IPS-20b (cell line): ENCODE measurements around the gene SPPL2B.
"Not testable (repeated sequence)": the region's sequence is repeated elsewhere in the genome, so short reads cannot be mapped to it uniquely, and the experiment has no call there.

Experiments used
- H3K27ac ChIP-seq: one replicate; pipeline ENCODE4 v1.5.1; 2013; ENCODE audit warnings: low read length
- H3K27me3 ChIP-seq: 2 replicates; pipeline ENCODE4 v1.6.1; 2013; ENCODE audit warnings: mild to moderate bottlenecking, low read length, inconsistent platforms; ENCODE audit not compliant: insufficient read depth
- H3K36me3 ChIP-seq: 2 replicates; pipeline ENCODE4 v1.6.1; 2013; ENCODE audit warnings: low read depth, mild to moderate bottlenecking, inconsistent platforms, low read length, moderate library complexity; ENCODE audit not compliant: insufficient read depth
- H3K4me1 ChIP-seq: 2 replicates; pipeline ENCODE4 v1.6.1; 2013; ENCODE audit warnings: mild to moderate bottlenecking, control low read depth, inconsistent platforms, low read length, moderate library complexity; ENCODE audit not compliant: insufficient read depth
- H3K4me3 ChIP-seq: 2 replicates; pipeline ENCODE4 v1.5.1; 2013; ENCODE audit warnings: mild to moderate bottlenecking, low read length, inconsistent platforms
- H3K9ac ChIP-seq: 2 replicates; pipeline ENCODE4 v1.6.1; 2013; ENCODE audit warnings: low read depth, mild to moderate bottlenecking, inconsistent platforms, low read length, moderate library complexity
- H3K9me3 ChIP-seq: 2 replicates; pipeline ENCODE4 v1.6.1; 2013; ENCODE audit warnings: mild to moderate bottlenecking, low read depth, low read length, inconsistent platforms; ENCODE audit not compliant: insufficient read depth

Gene SPPL2B

GRCh38 chr19:2342656-2343288 lies 14.3 kb downstream of the SPPL2B start:
- Histone ChIP-seq H3K27ac (no peak overlapping the region), H3K9ac (no peak overlapping the region), H3K4me1 (no peaks in the 10 kb centered on the region), H3K4me3 (no peak overlapping the region), H3K27me3 (no peaks in the 10 kb centered on the region), H3K36me3 (peaks cover 15% of the 10 kb centered on the region; the same call in 1 of the 2 replicates), H3K9me3 (no peaks in the 10 kb centered on the region)

GRCh38 chr19:2343289-2343982 lies 15.0 kb downstream of the SPPL2B start:
- Histone ChIP-seq H3K27ac (no peak overlapping the region), H3K9me3 (no peaks in the 10 kb centered on the region), H3K4me1 (no peaks in the 10 kb centered on the region), H3K4me3 (no peak overlapping the region), H3K36me3 (peaks cover 15% of the 10 kb centered on the region; the same call in 1 of the 2 replicates), H3K27me3 (no peaks in the 10 kb centered on the region), H3K9ac (no peak overlapping the region)

- Histone ChIP-seq H3K36me3 (peaks cover 15% of the 10 kb centered on the region; the same call in 1 of the 2 replicates), H3K9me3 (no peaks in the 10 kb centered on the region), H3K4me3 (no peak overlapping the region), H3K27ac (no peak overlapping the region), H3K9ac (no peak overlapping the region), H3K4me1 (no peaks in the 10 kb centered on the region), H3K27me3 (no peaks in the 10 kb centered on the region)
These were observed 15.9 kb downstream of the SPPL2B start for GRCh38 chr19:2344381-2344870.

GRCh38 chr19:2345076-2345475 lies 16.6 kb downstream of the SPPL2B start:
- Histone ChIP-seq H3K4me1 (no peaks in the 10 kb centered on the region), H3K4me3 (no peak overlapping the region), H3K36me3 (peaks cover 19% of the 10 kb centered on the region; the same call in 1 of the 2 replicates), H3K9ac (no peak overlapping the region), H3K9me3 (no peaks in the 10 kb centered on the region), H3K27ac (no peak overlapping the region), H3K27me3 (no peaks in the 10 kb centered on the region)

GRCh38 chr19:2345794-2346663 lies 17.5 kb downstream of the SPPL2B start:
- Histone ChIP-seq H3K36me3 (peaks cover 22% of the 10 kb centered on the region), H3K27ac (no peak overlapping the region)

GRCh38 chr19:2349818-2350217 lies 21.3 kb downstream of the SPPL2B start:
- not testable (repeated sequence) for H3K9me3 ChIP-seq, H3K27ac ChIP-seq, H3K4me1 ChIP-seq, H3K4me3 ChIP-seq, H3K9ac ChIP-seq, H3K27me3 ChIP-seq
- H3K36me3 ChIP-seq: peaks cover 14% of the 10 kb centered on the region

More at GRCh38 chr19:2345794-2346663, 17.5 kb downstream of the SPPL2B start:
- H3K9me3 ChIP-seq: no peaks in the 10 kb centered on the region
- no peaks in the 10 kb centered on the region for H3K27me3 ChIP-seq
- no peaks in the 10 kb centered on the region for H3K4me1 ChIP-seq
- H3K4me3 ChIP-seq: no peak overlapping the region
- no peak overlapping the region for H3K9ac ChIP-seq

- no peaks in the 10 kb centered on the region for H3K4me1 ChIP-seq
- H3K9ac ChIP-seq: no peak overlapping the region
- no peak overlapping the region for H3K4me3 ChIP-seq
- no peak overlapping the region for H3K27ac ChIP-seq
- H3K27me3 ChIP-seq: no peaks in the 10 kb centered on the region
- H3K36me3 ChIP-seq: peaks cover 14% of the 10 kb centered on the region
- no peaks in the 10 kb centered on the region for H3K9me3 ChIP-seq
These were observed 22.2 kb downstream of the SPPL2B start for GRCh38 chr19:2350656-2351055.

GRCh38 chr19:2351591-2351990 lies 23.1 kb downstream of the SPPL2B start:
- Histone ChIP-seq H3K4me3 (no peak overlapping the region), H3K36me3 (peaks cover 11% of the 10 kb centered on the region), H3K27me3 (no peaks in the 10 kb centered on the region), H3K9me3 (no peaks in the 10 kb centered on the region), H3K9ac (no peak overlapping the region), H3K4me1 (no peaks in the 10 kb centered on the region), H3K27ac (no peak overlapping the region)

GRCh38 chr19:2352121-2352520 lies 23.6 kb downstream of the SPPL2B start:
- Histone ChIP-seq H3K27ac (no peak overlapping the region), H3K4me3 (no peak overlapping the region), H3K9me3 (no peaks in the 10 kb centered on the region), H3K4me1 (no peaks in the 10 kb centered on the region), H3K36me3 (peaks cover 7% of the 10 kb centered on the region), H3K9ac (no peak overlapping the region), H3K27me3 (no peaks in the 10 kb centered on the region)

GRCh38 chr19:2353159-2353886 lies 24.8 kb downstream of the SPPL2B start:
- Histone ChIP-seq H3K36me3 (peaks cover 7% of the 10 kb centered on the region), H3K9me3 (no peaks in the 10 kb centered on the region), H3K4me3 (no peak overlapping the region), H3K27ac (no peak overlapping the region), H3K27me3 (peaks cover 4% of the 10 kb centered on the region; the same call in 1 of the 2 replicates), H3K4me1 (no peaks in the 10 kb centered on the region), H3K9ac (no peak overlapping the region)
